Right ventricle myocardium superior (tissue), 1 donor: Measurements from ENCODE around the gene MN1. TPM values are rescaled to one million over a fixed set of nuclear protein-coding genes. Genes with fewer than 3 reads are reported as not detected.

Experiments used
- ATAC-seq: fragments of 200-7000 bp; cut with Tn5 transposase; one replicate; pipeline ENCODE4 v1.9.1; 2020; ENCODE audit warnings: mild to moderate bottlenecking; ENCODE audit not compliant: poor library complexity
- DNase-seq: peaks from one replicate; pipeline ENCODE4 v3.0.0-alpha.2; 2020
- intact Hi-C: fragments of 100-400 bp; cut with DNase I; formaldehyde crosslinking; loops from one replicate; pipeline ENCODE4 v1.11.2; 2022
- total RNA-seq: library from RNA; stranded (reverse); fragmentation: NEBNext Ultra II Directional; extraction: Animal tissue kit (Norgen Biotek cat#: 25700); gene quantifications from one replicate; pipeline ENCODE4 v1.2.1, GENCODE V29; 2021
- donor health status: DM: no; HTN: yes; CAD: no; lungs with severe emphysema.

The MN1 gene
- total RNA-seq, 1 donor from 2014 or later, result 6.3 TPM

DNA sequence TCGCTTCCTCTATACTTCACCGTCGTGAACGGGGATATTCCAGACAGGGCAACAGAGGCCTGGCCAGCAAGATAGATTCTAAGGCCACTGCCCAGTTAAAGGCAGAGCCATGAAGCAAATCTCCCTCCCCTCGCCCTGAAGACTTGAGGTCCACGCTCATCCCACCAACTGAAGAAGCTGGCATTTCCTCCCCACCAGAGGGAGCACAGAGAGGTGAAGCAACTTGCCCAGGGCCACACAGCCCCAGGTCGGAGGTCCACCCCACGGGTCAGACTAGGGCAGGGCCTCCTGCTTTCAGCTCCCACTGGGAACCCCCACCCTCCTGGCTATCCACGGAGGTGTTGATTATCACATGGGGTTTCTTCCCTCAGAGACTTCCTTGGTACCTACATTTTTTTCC lies 27.4 kb downstream of the MN1 start:
- ATAC-seq, result no peak
- DNase-seq, result no peak
- intact Hi-C loops, result no loop called here

GRCh38 chr22:27772984-27773498 lies 28.5 kb downstream of the MN1 start:
- intact Hi-C loops, result no loop called here
- ATAC-seq (no peak), DNase-seq (no peak)

- DNase-seq, result no peak
- ATAC-seq, result no peak
- intact Hi-C loops, result no loop called here
Measured at GRCh38 chr22:27772081-27772983, 29.2 kb downstream of the MN1 start.

GRCh38 chr22:27771637-27772036 lies 29.9 kb downstream of the MN1 start:
- ATAC-seq (no peak), DNase-seq (no peak)
- intact Hi-C loops, result no loop called here

DNA sequence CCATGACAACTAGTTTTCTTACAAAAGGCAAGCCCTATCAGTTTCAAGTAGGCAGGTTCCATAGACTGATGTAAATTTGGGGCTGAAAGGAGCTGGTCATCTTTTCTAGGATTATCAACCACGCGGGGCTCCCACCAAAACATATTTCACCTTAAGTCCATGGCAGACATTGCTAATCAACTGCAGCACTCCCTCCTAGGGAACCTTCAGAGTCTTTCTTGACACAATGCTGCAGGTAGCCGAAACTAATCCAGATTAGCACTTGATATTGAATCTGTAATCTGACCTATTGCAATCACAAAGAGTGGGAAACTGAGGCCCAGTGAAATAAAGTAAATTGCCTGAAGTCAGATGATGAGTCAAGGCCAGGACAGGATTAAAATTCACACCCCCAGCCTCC lies 32.5 kb downstream of the MN1 start:
- intact Hi-C loops, result no loop called here

GRCh38 chr22:27768027-27768653 lies 33.4 kb downstream of the MN1 start:
- DNase-seq, result no peak
- intact Hi-C loops, result no loop called here
- ATAC-seq, result no peak

More for the DNA sequence above, 32.5 kb downstream of the MN1 start:
- DNase-seq (no peak), ATAC-seq (no peak)

DNA sequence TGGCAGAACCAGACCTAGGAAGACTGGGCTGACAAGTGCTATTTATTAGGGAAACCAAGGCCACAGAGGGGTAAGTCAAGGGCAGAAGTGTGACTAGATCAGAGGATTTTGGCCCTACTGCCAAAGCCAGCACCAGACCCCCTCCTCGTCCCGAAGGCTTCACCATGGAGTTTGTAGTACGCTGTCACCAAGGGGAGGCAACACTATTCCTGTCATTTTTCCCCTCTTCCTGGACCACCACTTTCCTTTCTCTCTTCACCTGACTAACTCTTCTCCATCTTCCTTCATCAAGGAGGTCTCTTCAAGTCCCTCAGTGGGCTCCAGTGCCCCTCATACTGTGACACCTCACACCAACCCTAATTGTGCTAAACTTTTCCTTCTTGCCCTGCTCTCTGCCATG lies 34.9 kb downstream of the MN1 start:
- intact Hi-C loops, result no loop called here
- ATAC-seq (no peak), DNase-seq (no peak)

GRCh38 chr22:27765706-27766291 lies 35.8 kb downstream of the MN1 start:
- DNase-seq (no peak), ATAC-seq (no peak)
- intact Hi-C loops, result no loop called here

DNA sequence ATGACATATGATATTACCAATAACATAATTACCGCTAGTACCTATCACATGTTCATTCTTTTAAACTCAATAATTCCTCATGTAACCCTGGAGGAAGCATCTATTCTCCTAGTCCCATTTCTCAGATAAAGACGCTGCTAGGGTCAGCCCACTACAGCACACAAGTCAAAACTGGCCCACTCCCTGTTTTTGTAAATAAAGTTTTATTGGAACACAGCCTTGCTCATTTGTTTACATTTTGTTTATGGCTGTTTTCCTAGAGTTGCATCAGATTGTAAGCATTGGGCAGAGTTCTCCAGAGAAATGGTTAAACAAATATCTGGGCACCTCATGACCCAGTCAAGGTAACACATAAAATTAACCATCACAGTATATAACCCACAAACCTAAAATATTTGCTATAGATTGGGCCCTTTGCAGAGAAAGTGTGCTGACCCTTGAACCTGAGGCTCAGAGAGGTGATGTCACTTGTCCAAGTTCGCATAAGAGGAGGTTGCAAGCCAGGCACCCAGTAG lies 36.8 kb downstream of the MN1 start:
- ATAC-seq (no peak), DNase-seq (no peak)

DNA sequence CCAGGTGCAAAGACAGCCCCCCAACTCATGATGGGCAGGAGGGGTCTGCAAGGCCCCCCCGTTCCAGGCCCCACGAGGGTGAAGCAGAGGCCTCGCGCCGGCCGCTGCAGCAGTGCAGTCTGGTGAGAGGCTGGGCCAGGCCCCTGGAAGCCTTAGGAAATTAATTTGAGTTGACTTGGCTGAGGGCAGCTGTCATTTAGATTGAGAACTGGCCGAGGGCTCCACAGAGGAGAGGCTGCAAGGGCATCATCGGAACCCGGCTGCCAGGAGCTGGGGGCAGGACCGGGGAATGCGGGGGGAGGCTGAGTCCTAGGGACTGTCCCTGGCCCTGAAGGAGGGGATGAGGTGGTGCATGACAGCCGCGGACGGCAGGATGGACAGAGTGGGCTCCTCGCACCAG lies 39.9 kb downstream of the MN1 start:
- no peak for ATAC-seq
- DNase-seq, result no peak
- intact Hi-C loops, result no loop called here

More for the DNA sequence above, 36.8 kb downstream of the MN1 start:
- intact Hi-C loops, result no loop called here

DNA sequence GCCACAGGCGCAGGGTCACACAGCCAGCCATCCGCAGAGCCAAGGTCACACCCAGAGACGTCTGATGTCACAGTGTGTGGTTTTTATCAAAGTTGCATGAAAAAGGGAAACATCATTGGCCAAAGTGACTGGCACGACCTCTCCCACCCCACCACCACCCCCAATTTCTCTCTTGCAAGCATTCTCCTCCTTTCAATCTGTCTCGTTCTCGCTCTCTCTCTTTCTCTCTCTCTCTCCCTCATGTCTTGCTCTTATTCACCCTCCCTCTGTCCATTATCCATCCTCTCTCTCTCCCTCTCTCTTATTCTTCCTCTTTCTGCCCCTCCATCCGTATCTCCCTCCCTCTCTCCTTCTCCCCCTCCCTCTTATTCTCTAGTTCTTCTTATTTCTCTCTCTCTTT lies 40.6 kb downstream of the MN1 start:
- DNase-seq (no peak), ATAC-seq (no peak)
- intact Hi-C loops, result no loop called here

GRCh38 chr22:27760474-27760873 lies 41.1 kb downstream of the MN1 start:
- no peak for ATAC-seq
- DNase-seq, result no peak
- intact Hi-C loops, result no loop called here

DNA sequence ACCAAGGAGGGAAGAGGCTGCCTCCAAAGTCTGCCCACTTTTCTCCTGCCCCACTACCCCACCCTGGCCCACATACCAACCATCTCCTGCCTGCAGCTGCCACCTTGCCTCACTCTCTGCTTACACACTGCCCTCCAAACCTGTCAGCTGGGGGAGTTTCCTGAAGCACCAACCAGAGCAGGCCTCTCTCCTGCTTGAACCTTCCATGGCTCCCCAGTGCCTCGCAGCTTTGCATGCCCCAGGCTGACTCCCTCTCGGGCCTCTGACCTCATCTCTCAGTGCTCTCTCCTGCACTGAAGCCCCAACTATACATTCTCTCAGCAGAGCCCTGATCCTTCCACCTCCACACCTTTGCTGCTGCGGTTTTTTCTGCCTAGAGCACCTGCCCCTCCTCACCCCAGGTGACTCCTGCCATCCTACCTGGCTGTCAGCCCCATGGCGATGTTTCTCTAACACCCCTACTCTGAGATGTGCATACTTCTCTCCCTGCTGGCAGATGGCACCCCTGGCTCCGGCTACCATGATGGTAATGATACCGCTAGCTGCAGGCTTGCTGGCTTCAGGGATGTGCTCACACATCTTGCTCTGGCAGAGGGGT lies 43.5 kb downstream of the MN1 start:
- DNase-seq (no peak), ATAC-seq (no peak)
- intact Hi-C loops, result no loop called here

DNA sequence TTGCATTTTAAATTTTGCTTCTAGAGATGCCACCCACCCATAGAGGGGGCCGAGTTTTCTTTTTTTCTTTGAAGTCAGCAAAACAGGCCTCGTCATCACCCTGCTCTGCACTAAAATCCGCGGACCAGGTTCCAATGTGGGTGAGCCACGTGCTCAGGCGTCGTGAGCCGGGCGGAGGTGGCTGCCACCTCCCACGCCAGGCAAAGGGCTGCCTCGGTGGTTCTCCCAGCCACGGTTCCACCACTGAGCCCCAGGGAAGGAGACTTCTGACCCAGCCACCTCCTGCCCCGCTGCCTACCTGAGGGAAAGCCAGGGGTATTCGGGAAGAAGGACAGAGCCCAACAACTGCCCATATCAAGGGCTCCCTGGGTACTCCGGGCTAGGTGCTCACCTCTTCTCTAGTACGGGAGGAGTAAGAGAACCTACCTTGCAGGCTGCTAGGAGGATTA lies 45.3 kb downstream of the MN1 start:
- no peak for DNase-seq
- ATAC-seq, result no peak
- intact Hi-C loops, result no loop called here

- intact Hi-C loops, result no loop called here
- ATAC-seq, result no peak
- DNase-seq, result no peak
Measured at GRCh38 chr22:27755521-27756211, 45.9 kb downstream of the MN1 start.

GRCh38 chr22:27754888-27755480 lies 46.6 kb downstream of the MN1 start:
- no peak for ATAC-seq
- DNase-seq, result no peak
- intact Hi-C loops, result no loop called here

DNA sequence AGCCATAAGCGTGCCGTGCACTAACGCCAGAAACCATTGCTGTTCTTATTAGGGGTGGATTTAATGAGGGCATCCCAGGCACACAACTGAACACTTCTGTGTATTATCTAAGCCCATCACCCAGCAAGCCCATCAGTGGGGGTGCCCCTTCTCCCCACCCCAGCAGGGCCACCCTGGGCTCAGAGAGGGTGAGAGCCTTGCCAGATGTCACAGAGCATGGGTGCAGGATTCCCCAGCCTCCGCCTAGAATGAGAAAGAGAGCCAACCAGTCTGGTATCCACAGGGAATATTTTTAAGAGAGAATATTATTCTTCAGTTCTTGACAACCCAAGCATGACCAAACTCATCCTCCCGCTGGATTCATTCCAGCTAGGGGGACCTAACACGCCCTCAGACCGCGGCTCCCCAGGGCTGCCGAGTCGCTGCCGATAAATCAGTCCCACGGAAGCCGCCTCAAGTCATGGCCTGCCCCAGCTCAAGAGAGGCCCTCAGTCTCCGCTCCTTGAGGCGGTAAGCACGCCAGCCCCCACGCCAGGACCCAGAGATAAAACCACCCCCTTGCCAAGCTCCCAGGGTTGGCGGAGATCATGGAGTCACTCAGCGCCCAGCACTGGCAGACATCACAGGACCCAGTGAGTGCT lies 47.2 kb downstream of the MN1 start:
- ATAC-seq (no peak), DNase-seq (peak; percentile 51)
- intact Hi-C loops, result no loop called here

DNA sequence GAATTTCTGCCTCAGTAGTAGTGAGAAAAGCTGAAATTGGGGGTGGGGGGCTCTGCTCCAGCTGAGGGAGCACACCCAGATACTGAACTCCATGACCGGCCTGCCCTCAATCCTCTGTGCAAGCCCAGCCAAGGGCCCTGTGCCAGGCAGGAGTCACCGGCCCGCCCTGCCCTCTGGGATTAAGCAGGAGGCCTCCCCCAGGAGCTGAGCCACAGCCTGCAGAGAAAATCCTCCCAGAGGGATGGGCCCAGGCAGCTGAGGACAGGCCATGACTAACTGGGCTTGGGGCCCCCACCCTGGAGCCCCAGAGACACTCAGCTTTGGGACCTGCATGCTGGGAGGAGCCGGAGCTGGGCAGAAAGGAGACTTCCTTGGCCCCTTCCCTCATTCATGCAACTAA lies 48.8 kb downstream of the MN1 start:
- ATAC-seq (peak; percentile 54), DNase-seq (peak; percentile 82)

More for the DNA sequence above, 48.8 kb downstream of the MN1 start:
- intact Hi-C loops, result no loop called here
